HG03558 (cell line): ENCODE results near the gene ABCB9.
"Not testable (repeated sequence)": the region's sequence is repeated elsewhere in the genome, so short reads cannot be mapped to it uniquely, and the experiment has no call there.

Source experiments
- ATAC-seq: cut with Tn5 transposase; IDR thresholded peaks from one replicate; pipeline ENCODE4 v1.9.1; 2021; ENCODE audit warnings: moderate number of reproducible peaks; ENCODE audit not compliant: unreplicated experiment; ENCODE audit errors: extremely low read depth

Gene ABCB9

DNA sequence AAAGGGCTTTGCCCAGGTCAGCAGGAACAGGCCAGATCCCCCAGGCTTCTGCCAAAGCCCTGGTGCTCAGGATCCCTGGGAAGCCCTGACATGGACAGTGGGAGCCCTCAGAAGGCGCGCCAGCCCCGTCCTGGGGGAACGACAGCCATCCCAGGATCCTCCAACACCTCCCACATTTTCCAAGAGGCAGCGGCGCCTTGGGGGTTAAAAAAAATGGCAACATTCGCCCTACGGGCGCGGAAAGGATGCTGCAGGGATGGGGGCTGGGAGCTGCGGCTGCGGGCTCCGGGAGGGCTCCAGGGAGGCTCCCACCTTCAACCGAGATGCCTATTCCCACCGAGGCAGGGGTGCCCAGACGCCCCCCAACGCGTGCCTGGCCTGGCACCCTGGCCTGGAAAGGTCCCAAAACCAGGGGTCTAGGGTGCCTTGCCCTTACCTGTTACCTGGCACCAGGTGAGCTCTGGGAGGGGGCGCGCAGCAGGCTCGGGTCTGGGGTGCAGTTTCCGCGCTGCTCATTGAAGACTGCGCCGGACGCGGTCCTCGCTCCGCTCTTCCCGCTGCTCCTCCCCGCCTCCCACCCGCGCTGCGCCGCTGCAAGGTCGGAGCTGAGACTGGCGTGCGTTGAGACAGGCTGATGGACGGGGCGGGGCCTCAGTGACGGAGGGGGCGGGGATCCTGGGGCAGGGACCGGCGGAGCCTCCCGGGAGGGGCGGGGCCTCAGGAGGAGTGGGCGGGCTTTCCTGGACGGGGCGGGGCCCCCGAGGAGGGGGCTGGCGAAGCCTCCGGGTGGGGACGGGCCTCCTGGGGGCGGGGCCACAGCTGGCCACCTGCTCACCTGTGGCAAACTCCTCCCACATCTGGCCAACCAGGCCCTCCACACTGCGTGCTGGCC lies at the start of gene ABCB9:
TSS of gene ABCB9 (minus strand) at position 613 of the 892 bp plus-strand sequence. CDS start 6,228 bp downstream, outside the sequence.
- ATAC-seq, result no peak

DNA sequence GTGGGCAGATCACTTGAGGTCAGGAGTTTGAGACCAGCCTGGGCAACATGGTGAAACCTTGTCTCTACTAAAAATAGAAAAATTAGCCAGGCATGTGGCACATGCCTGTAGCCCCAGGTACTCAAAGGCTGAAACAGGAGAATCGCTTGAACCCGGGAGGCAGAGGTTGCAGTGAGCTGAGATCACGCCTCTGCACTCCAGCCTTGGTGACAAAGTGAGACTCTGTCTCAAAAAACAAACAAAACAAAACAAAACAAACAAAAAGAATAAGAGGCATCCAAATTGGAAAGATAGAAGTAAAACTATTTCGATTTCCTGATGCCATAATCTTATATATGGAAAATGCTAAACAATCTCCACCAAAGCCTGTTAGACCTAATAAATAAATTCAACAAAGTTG lies 48.2 kb upstream of the ABCB9 start:
- not testable (repeated sequence) for ATAC-seq

GRCh38 chr12:123013185-123014095 lies 47.2 kb upstream of the ABCB9 start:
- no peak for ATAC-seq

DNA sequence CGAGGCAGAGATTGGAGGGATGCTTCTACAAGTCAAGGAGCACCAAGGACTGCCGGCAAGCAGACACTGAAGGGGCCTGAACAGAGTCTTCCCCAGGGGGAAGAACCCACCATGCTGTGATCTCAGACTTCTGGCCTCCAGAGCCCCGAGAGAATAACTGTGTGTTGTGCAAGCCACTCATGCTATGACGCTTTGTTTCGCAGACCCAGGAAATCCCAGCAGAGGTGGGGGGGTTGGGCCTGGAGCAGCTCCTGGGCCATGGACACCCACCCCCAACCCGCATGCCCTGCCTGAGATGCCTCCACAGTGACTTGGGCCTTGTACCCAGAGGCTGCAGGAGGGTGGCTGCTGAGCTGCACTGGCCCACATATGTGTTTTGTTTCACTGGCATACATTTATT lies 45.4 kb upstream of the ABCB9 start:
- no peak for ATAC-seq

GRCh38 chr12:123010681-123011080 lies 44.4 kb upstream of the ABCB9 start:
- ATAC-seq, result no peak

- no peak for ATAC-seq
Observed at GRCh38 chr12:123010110-123010509, 43.8 kb upstream of the ABCB9 start.

DNA sequence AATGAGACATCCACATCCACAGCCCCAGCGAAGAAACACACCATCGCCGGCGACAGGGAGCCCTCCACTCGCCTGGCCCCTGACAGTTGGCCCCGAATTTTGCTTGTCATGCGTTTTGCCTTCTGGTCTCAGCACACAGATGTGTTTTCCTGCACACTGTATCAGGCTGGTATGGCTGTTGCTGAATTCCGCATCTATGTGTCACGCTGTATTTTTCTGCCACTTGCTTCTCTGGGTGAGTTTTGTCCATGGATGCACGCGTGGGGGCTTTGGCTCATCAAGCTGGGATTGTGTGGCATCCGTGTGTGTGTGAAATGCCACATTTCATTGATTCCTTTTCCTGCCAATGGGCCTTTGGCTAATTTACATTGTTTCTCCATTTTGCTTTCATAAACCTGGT lies 40.7 kb upstream of the ABCB9 start:
- ATAC-seq, result no peak

DNA sequence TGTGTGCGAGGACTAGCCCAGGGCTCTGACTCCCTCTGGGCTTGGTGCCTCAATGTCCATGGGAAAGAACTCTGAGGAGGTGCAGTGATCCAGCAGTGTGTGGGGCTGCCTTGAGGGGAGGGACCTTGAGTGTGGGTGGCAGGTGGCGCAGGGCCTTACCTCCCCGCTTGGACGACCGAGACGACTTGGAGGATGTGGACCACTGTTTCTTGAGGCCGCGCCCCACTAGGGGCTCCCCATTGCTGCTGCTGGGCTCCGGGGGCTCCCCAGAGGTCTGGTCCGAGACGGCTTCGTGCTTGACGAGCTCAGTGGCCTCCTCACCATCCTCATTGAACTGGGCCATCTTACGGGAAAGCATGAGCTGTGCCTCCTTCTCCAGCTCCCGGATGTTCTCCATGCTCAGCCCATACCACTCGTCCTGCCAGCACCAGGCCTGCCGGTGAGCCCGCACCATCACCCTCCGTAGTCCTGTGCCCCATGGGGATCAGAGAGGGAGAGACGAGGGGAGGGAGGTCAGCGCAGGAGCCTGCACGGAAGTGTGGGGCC lies 38.9 kb upstream of the ABCB9 start:
- no peak for ATAC-seq

GRCh38 chr12:123004287-123004686 lies 38.0 kb upstream of the ABCB9 start:
- no peak for ATAC-seq

- ATAC-seq, result no peak
Observed at GRCh38 chr12:123003257-123003656, 37.0 kb upstream of the ABCB9 start.

GRCh38 chr12:123001464-123001863 lies 35.2 kb upstream of the ABCB9 start:
- ATAC-seq, result no peak

- ATAC-seq, result no peak
Observed at GRCh38 chr12:123000578-123000977, 34.3 kb upstream of the ABCB9 start.

DNA sequence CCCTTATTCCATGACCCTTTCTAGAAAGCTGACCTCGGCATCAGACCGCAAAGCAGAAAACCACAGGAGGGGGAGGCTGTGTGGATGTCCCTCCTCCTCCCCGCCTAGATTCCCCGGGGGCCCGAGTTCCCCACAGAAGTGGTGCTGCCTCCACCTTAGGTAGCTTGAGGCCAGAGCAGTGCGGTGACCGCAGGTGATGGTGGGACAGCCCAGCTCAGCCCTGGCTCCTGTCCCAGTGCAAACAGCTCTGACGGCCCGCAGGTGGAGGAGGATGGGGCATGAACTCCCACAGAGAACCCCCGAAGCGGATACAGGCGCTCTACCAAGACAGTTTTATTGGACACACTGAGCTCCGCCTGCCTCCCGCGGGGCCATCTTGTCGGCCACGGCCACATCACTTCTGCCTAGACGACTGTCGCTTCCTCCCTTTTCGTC lies 33.7 kb upstream of the ABCB9 start:
- no peak for ATAC-seq

- ATAC-seq, result no peak
Observed at GRCh38 chr12:122999196-122999946, 33.1 kb upstream of the ABCB9 start.

DNA sequence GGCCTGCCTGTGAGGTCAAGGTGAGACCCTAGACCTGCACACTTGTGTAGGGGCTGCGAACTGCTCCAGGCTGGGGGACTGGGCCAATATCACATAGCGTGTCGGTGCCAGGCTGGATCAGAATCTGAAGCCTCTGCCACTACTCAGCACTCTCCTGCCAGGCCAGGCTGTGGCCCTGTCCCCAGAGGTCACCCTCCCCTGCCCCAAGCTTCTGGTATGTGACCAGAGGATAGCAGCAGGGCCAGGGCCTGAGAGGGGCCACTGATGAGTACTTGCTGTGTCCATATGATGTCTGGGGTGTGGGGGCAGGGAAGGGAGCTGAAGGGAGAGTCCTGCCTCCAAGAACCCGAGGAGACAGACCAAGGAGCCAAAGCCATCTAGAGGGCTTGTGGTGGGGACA lies 32.1 kb upstream of the ABCB9 start:
- no peak for ATAC-seq

GRCh38 chr12:122997343-122998250 lies 31.3 kb upstream of the ABCB9 start:
- no peak for ATAC-seq

GRCh38 chr12:122996621-122997342 lies 30.5 kb upstream of the ABCB9 start:
- ATAC-seq, result no peak

DNA sequence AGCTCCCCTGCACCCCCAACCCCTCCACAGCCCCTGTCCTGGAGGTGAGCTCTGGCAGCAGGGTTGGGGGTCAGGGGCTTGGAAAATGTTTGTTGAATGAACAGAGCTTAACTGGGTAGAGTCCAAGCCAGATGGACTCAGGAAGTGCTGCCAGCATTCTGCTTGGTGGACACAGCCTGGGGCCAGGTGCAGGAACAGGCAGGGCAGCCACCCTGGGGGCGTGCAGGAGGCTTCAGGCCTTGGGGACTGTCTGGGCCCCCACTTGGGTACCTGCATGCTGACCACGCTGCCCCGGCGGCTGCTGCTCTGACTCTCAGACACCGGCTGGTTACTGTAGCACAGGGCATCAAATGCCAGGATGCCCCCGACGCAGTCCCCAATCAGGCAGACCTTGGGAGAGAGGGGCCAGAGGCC lies 29.9 kb upstream of the ABCB9 start:
- ATAC-seq, result no peak
